ENCODE data around the gene CALY.

DNA sequence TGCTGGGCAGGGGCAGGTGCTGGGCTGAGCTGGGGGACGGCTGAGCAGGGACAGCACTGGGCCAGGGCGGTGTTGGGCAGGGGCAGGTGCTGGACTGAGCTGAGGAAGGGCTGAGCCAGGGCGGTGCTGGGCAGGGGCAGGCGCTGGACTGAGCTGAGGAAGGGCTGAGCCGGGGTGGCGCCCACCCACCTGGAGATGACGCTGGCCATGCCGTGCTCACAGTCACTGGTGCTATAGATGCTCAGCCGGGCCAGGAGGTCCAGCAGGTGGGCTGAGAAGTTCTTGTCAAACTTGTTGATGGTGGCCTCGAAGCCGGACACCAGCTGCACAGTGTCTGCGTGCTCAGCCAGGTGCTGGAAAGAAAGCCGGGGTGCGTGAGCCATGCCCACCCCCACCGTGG, 55.6 kb downstream of the CALY start:
- TF ChIP-seq EZH2 (IDR thresholded peaks at IDR 0.05; ENCODE audit: borderline replicate concordance, low read depth, low read length, poor library complexity, severe bottlenecking): no peak
- TF ChIP-seq, protein P1, sequence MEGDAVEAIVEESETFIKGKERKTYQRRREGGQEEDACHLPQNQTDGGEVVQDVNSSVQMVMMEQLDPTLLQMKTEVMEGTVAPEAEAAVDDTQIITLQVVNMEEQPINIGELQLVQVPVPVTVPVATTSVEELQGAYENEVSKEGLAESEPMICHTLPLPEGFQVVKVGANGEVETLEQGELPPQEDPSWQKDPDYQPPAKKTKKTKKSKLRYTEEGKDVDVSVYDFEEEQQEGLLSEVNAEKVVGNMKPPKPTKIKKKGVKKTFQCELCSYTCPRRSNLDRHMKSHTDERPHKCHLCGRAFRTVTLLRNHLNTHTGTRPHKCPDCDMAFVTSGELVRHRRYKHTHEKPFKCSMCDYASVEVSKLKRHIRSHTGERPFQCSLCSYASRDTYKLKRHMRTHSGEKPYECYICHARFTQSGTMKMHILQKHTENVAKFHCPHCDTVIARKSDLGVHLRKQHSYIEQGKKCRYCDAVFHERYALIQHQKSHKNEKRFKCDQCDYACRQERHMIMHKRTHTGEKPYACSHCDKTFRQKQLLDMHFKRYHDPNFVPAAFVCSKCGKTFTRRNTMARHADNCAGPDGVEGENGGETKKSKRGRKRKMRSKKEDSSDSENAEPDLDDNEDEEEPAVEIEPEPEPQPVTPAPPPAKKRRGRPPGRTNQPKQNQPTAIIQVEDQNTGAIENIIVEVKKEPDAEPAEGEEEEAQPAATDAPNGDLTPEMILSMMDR (conservative IDR thresholded peaks at IDR 0.05; ENCODE audit: low read depth, low read length): no peak
